Left renal pelvis (tissue), 4 donors: ENCODE data around the gene MLPH. TPM values are rescaled to one million over a fixed set of nuclear protein-coding genes. Genes with fewer than 3 reads are reported as not detected.

ENCODE experiments used
- DNase-seq, 4 donors: peaks; one replicate each; pipeline ENCODE4 v3.0.0-alpha.2; 2013; ENCODE audit warnings: low read depth in 4 of 4, low spot score in 3 of 4
- polyA plus RNA-seq, 4 donors: library from polyadenylated mRNA; unstranded; fragments of 120-200 nt; gene quantifications; one replicate each; pipeline ENCODE4 v1.2.1, GENCODE V29; 2013; ENCODE audit not compliant: insufficient read length in 4 of 4

The MLPH gene
- polyA plus RNA-seq, 4 donors = 0.94 to 6.5 (median 3.1) TPM

GRCh38 chr2:237564526-237565131 lies 77.6 kb downstream of the MLPH start:
- no peak for DNase-seq

- DNase-seq = no peak
These were observed 78.9 kb downstream of the MLPH start for GRCh38 chr2:237565974-237566373.

- no peak for DNase-seq
These were observed 79.6 kb downstream of the MLPH start, which contains the start of gene PRLH for GRCh38 chr2:237566401-237567235. PRLH (plus strand) TSS chr2:237566574; CDS start chr2:237566574, 0 bp downstream.

- no peak for DNase-seq
These were observed 80.4 kb downstream of the MLPH start for GRCh38 chr2:237567276-237568029.

GRCh38 chr2:237568121-237568660 lies 81.1 kb downstream of the MLPH start:
- DNase-seq = no peak

- DNase-seq = no peak
These were observed 82.0 kb downstream of the MLPH start for GRCh38 chr2:237569041-237569440.

- no peak for DNase-seq
These were observed 82.8 kb downstream of the MLPH start for GRCh38 chr2:237569896-237570295.

GRCh38 chr2:237570776-237571335 lies 83.8 kb downstream of the MLPH start:
- DNase-seq = no peak

GRCh38 chr2:237571551-237571950 lies 84.5 kb downstream of the MLPH start:
- no peak for DNase-seq

- peak; percentile 61 to 78 (median 71) for DNase-seq
These were observed 85.1 kb downstream of the MLPH start for GRCh38 chr2:237572021-237572741.

- no peak for DNase-seq
These were observed 85.7 kb downstream of the MLPH start for GRCh38 chr2:237572742-237573101.

- DNase-seq = no peak
These were observed 86.8 kb downstream of the MLPH start for GRCh38 chr2:237573721-237574415.

- DNase-seq = no peak
These were observed 87.4 kb downstream of the MLPH start for GRCh38 chr2:237574467-237574866.

GRCh38 chr2:237574894-237575868 lies 88.1 kb downstream of the MLPH start:
- no peak for DNase-seq

GRCh38 chr2:237575869-237576862 lies 89.1 kb downstream of the MLPH start:
- DNase-seq = no peak

- DNase-seq = no peak
These were observed 89.9 kb downstream of the MLPH start for GRCh38 chr2:237576974-237577373.

- DNase-seq = no peak
These were observed 90.4 kb downstream of the MLPH start for GRCh38 chr2:237577458-237577857.
